H1 (cell line): Measurements from ENCODE around the gene JAKMIP2. TPM values are rescaled to one million over a fixed set of nuclear protein-coding genes. Genes with fewer than 3 reads are reported as not detected.

Experiments used
- CBX5 ChIP-seq: fragments of 300-800, 300-1000 bp; sonication (generic); IDR thresholded peaks from 2 replicates; pipeline ENCODE4 v1.7.1; 2016; ENCODE audit warnings: antibody characterized with exemption, low read length, low read depth
- CHD2 ChIP-seq: IDR thresholded peaks from 2 replicates; pipeline ENCODE4 v1.6.1; 2012; ENCODE audit warnings: low read length, improper control_type of control experiment
- CHD7 ChIP-seq: fragments of 300-600 bp; sonication (generic); IDR thresholded peaks from 2 replicates; pipeline ENCODE4 v1.7.1; 2012; ENCODE audit warnings: low read length, moderate library complexity, mild to moderate bottlenecking, inconsistent platforms; ENCODE audit not compliant: insufficient replicate concordance
- KDM5A ChIP-seq: fragments of 200-600 bp; IDR thresholded peaks from 2 replicates; pipeline ENCODE4 v1.7.1; 2012; ENCODE audit warnings: mild to moderate bottlenecking, low read length, inconsistent platforms, mixed read lengths
- PHF8 ChIP-seq: fragments of 200-600 bp; sonication (generic); conservative IDR thresholded peaks from 2 replicates; pipeline ENCODE4 v1.7.1; 2012; ENCODE audit warnings: low read depth, mild to moderate bottlenecking, inconsistent platforms, low read length, moderate library complexity
- RFX5 ChIP-seq: IDR thresholded peaks from 2 replicates; pipeline ENCODE4 v1.6.1; 2011; ENCODE audit warnings: low read depth, low read length, improper control_type of control experiment, borderline replicate concordance
- SIX5 ChIP-seq: IDR thresholded peaks from 2 replicates; pipeline ENCODE4 v1.6.1; 2011; ENCODE audit warnings: mild to moderate bottlenecking, low read depth, low read length
- SP1 ChIP-seq: IDR thresholded peaks from 2 replicates; pipeline ENCODE4 v1.6.1; 2011; ENCODE audit warnings: low read depth, low read length
- ZNF274 ChIP-seq: IDR thresholded peaks from 2 replicates; pipeline ENCODE4 v1.7.0; 2012; ENCODE audit warnings: low read length, borderline replicate concordance; ENCODE audit errors: extremely low read depth
- polyA plus RNA-seq, 7 experiments: library from polyadenylated mRNA; depleted of rRNA in 3 of 7; stranded (reverse) in 5 of 7; unstranded in 2 of 7; fragments of >200 nt in 5 of 7; fragments of 200-250 nt in 2 of 7; gene quantifications; 1 replicate in 5 of 7; 2 replicates in 1 of 7; 4 replicates in 1 of 7; pipeline versions ENCODE4 v1.2.1 to v1.2.3, GENCODE V29; 2011 to 2013; ENCODE audit warnings: missing spikeins in 2 of 7, mixed read lengths in 2 of 7
- total RNA-seq: library from RNA; stranded (reverse); fragmentation: NEBNext Ultra II Directional; extraction: Animal tissue kit (Norgen Biotek cat#: 25700); gene quantifications from 2 replicates; pipeline ENCODE4 v1.2.1, GENCODE V29; 2021

The JAKMIP2 gene
- total and polyA plus RNA-seq, 2 of the 8 experiments (the other 6 are each of a cell fraction or from before 2014, with no cell fraction given), result 2.4 to 13.6 TPM

- TF ChIP-seq CHD7, result no peak
- no peak for TF ChIP-seq RFX5
- no peak for TF ChIP-seq SIX5
- TF ChIP-seq SP1, result no peak
- TF ChIP-seq CBX5, result no peak
- no peak for TF ChIP-seq PHF8
- TF ChIP-seq ZNF274, result no peak
- no peak for TF ChIP-seq KDM5A
- TF ChIP-seq CHD2, result no peak
Measured at GRCh38 chr5:147737921-147738320, 44.6 kb downstream of the JAKMIP2 start (continued).
